ENCODE data around the gene KRT35. TPM values are rescaled to one million over a fixed set of nuclear protein-coding genes. Genes with fewer than 3 reads are reported as not detected.

The KRT35 gene
- total and polyA plus RNA-seq, 2 of the 13 experiments (the other 11 are each of a cell fraction or from before 2014, with no cell fraction given) = not detected

- in situ Hi-C loops (cut with HindIII; ENCODE audit: extremely low pct_ligation_motif_present, low pct_unique_long_range_greater_than_20kb) = no loop called here
- H3K9me3 ChIP-seq (ENCODE audit: low read length) = no peaks in the 10 kb centered on the region
- CTCF ChIA-PET (ENCODE audit: low intra/inter-chr PET ratio, low total read pairs) = no interaction called here
- H3K4me3 ChIP-seq (replicated peaks in 1 of 3; ENCODE audit: insufficient read depth in 1 of 3, low read depth in 2 of 3, low read length in 3 of 3) = no peak overlapping the region
- no peak overlapping the region for H3K4me2 ChIP-seq (ENCODE audit: low read depth, low read length)
- H3K27ac ChIP-seq (ENCODE audit: extremely low read length, insufficient read depth, low read length) = no peak overlapping the region
- no peak for DNase-seq (ENCODE audit: low spot score)
- H3K4me1 ChIP-seq (ENCODE audit: insufficient read depth, low read length) = no peaks in the 10 kb centered on the region
- intact Hi-C loops (cut with micrococcal nuclease; ENCODE audit: unreplicated experiment) = no loop called here
- TF ChIP-seq ZNF777 (CRISPR knock-in tag; IDR thresholded peaks at IDR 0.05) (no peak), THRA (CRISPR knock-in tag; IDR thresholded peaks at IDR 0.05; ENCODE audit: borderline replicate concordance) (no peak), ZNF720 (CRISPR knock-in tag; IDR thresholded peaks at IDR 0.05) (no peak), POLR2G (IDR thresholded peaks at IDR 0.05; ENCODE audit: low read depth, low read length) (no peak), ELF4 (CRISPR knock-in tag; IDR thresholded peaks at IDR 0.05; ENCODE audit: borderline replicate concordance) (no peak), CHCHD3 (CRISPR knock-in tag; IDR thresholded peaks at IDR 0.05) (no peak), ZNF281 (CRISPR knock-in tag; IDR thresholded peaks at IDR 0.05; ENCODE audit: borderline replicate concordance) (no peak), ARID5B (CRISPR knock-in tag; IDR thresholded peaks at IDR 0.05) (no peak)
- POLR2A ChIA-PET = no interaction called here
- no peak overlapping the region for H3K9ac ChIP-seq (ENCODE audit: insufficient read depth, low read depth, low read length)
- FAIRE-seq = no peak
- H2AFZ ChIP-seq (ENCODE audit: low read length) = no peak overlapping the region
- peaks cover 2 to 47% of the 10 kb centered on the region in 2 experiments; a peak in 3 of 5 replicates for H3K27me3 ChIP-seq (ENCODE audit: control insufficient read depth in 1 of 2, insufficient read depth in 2 of 2, low read length in 2 of 2)
- no peak for ATAC-seq
- H3K79me2 ChIP-seq (ENCODE audit: insufficient read depth, low read length) = no peaks in the 10 kb centered on the region
- BruUV-seq (replicated peaks) = no TSS peak
- H4K20me1 ChIP-seq (ENCODE audit: insufficient read depth, low read length) = no peaks in the 10 kb centered on the region
- no peaks in the 10 kb centered on the region for H3K36me3 ChIP-seq (replicated peaks in 1 of 2; ENCODE audit: control insufficient read depth in 1 of 2, insufficient read depth in 2 of 2, low read length in 2 of 2)
Observed at GRCh38 chr17:41468346-41468745, 12.6 kb downstream of the KRT35 start.
